Activated CD4-positive, alpha-beta memory T cell treated with anti-CD3 and anti-CD28 coated beads, Interleukin-2, amount 10 ng/mL, durations not matched to agents 7 days and 5 days (primary cell): Measurements from ENCODE around the gene DDC. TPM values are rescaled to one million over a fixed set of nuclear protein-coding genes. Genes with fewer than 3 reads are reported as not detected.

Source experiments
- CTCF ChIA-PET: fragments of 350-600 bp; sonication (Branson Sonifier 250); formaldehyde crosslinking; loops from one replicate; lab custom pipeline; 2021; ENCODE audit warnings: antibody characterized with exemption, inconsistent platforms; lab: Charles Lee
- POLR2A ChIA-PET: fragments of 350-600 bp; sonication (Branson Sonifier 250); formaldehyde crosslinking; loops from one replicate; lab custom pipeline; 2021; ENCODE audit warnings: antibody characterized with exemption; lab: Charles Lee
- DNase-seq: peaks from one replicate; pipeline ENCODE4 v3.0.0-alpha.2; 2020
- H3K27ac Mint-ChIP-seq: one replicate; pipeline ENCODE4 v1.8.0; 2021; ENCODE audit warnings: mild to moderate bottlenecking, mixed read lengths
- H3K27me3 Mint-ChIP-seq: one replicate; pipeline ENCODE4 v1.8.0; 2021; ENCODE audit warnings: mixed read lengths
- H3K36me3 Mint-ChIP-seq: one replicate; pipeline ENCODE4 v1.8.0; 2021; ENCODE audit warnings: low read depth, mixed read lengths
- H3K4me1 Mint-ChIP-seq: one replicate; pipeline ENCODE4 v1.8.0; 2021; ENCODE audit warnings: mixed read lengths
- H3K4me3 Mint-ChIP-seq: one replicate; pipeline ENCODE4 v1.8.0; 2021; ENCODE audit warnings: mild to moderate bottlenecking, mixed read lengths
- H3K9me3 Mint-ChIP-seq: one replicate; pipeline ENCODE4 v1.8.0; 2021; ENCODE audit warnings: mixed read lengths
- total RNA-seq, 2 experiments: library from RNA; stranded (reverse); gene quantifications; one replicate each; pipeline ENCODE4 v1.2.3, GENCODE V29; 2021

The DDC gene
- total RNA-seq, 2 experiments from 2014 or later, result not detected

DNA sequence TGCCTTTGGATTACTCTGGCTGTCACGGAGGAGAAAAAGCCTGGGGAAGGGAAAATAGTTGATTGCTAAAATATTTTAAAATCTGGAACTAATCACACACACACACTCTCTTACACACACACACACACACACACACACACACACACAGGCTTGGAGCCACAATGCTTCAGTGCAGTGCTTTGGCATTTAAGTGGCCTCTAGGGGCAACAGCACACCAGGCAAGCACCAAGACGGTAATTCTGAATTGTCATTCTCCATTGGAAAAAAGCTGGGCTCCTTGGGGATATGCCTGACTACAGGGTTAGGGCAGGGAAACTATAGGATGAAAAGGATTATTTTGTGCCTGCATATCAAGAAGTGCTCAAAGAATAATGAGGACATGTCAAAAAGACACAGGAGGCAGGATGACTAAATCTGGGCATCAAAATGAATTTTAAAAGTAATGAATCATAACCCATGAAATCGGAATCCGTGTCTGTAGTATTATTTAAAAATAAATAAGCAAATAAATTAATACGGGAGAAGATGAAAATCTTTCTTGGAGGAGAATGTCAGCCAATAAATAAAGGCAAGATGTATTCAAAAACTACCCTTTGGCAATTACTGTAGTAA is 30.4 kb upstream of the DDC start:
- Mint-ChIP-seq H3K9me3 (no peaks in the 10 kb centered on the region), H3K4me1 (peaks cover 45% of the 10 kb centered on the region), H3K27ac (peak overlapping the region; percentile 85), H3K36me3 (peaks cover 12% of the 10 kb centered on the region), H3K27me3 (peaks cover 4% of the 10 kb centered on the region), H3K4me3 (no peak overlapping the region)
- ChIA-PET POLR2A (interaction anchor here (1.6 to 3.0 kb wide), 4 partner anchors 12 to 146 kb away, joined by 3 to 15 read pairs (median 9); no protein-coding TSS in a partner anchor), CTCF (interaction anchor here (0.6 to 7.0 kb wide), 10 partner anchors 9 to 149 kb away, joined by 3 to 37 read pairs (median 6); no protein-coding TSS in a partner anchor)
- peak; percentile 39 for DNase-seq

DNA sequence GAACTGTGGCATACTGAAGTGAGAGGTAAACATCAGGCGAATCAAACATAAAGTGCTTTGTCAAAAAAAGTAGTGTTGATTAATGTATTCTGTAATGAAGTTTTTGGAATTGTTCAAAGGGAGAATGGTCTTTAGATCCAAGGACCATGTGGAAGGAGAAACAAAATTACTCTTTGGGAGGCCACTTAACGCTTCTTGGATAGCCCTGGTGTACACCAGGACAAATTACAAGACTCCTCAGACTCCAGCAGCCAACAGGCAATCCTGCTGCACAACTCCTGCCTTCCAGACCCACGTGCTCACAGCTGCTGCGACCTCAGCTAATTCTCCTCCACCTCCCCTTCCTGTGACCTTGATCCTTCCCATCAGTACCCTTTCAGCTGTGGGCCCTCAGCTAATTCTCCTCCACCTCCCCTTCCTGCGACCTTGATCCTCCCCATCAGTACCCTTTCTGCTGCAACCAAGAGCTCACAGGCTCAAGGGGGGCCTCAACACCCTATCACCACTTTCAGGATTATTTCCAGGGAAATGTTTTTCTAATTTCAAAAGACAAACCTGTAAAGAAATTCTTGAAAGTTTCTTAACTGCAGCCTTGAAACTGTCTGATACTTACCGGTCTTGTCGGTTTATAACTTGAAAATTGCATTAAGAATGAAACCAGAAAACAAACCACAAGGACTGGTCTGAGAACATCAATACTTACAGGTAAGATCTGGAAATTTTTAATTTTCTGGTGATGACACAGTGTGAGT is 29.7 kb upstream of the DDC start:
- no peak for DNase-seq
- no peaks in the 10 kb centered on the region for H3K27me3 Mint-ChIP-seq

DNA sequence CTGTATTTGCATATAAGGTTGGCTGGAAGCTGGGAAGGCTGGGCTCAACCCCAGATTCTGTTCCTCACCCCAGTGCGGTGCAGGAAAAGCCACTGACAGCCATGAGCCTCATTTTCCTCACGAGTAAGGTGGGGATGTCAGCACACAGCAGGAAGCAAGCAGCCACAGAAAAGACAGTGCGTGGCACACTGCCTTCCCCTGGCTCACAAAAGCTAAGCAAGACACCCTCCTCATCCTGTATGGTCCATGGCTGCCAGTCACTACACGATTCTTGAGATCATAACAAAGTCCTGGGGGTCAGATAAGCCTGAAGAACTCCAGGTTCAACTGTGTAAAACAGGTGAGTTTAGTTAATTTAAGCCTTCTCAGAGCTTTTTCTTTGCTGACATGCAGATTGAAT is 28.9 kb upstream of the DDC start:
- peak overlapping the region; percentile 85 for H3K27ac Mint-ChIP-seq
- peaks cover 10% of the 10 kb centered on the region for H3K36me3 Mint-ChIP-seq
- H3K4me3 Mint-ChIP-seq, result no peak overlapping the region
- DNase-seq, result peak; percentile 37
- H3K4me1 Mint-ChIP-seq, result peaks cover 47% of the 10 kb centered on the region
- CTCF ChIA-PET, result interaction anchor here (0.9 to 7.0 kb wide), 9 partner anchors 14 to 567 kb away, joined by 3 to 37 read pairs (median 4); no protein-coding TSS in a partner anchor
- no peaks in the 10 kb centered on the region for H3K27me3 Mint-ChIP-seq
- peaks cover 2% of the 10 kb centered on the region for H3K9me3 Mint-ChIP-seq
- POLR2A ChIA-PET, result interaction anchor here (1.9 to 3.0 kb wide), 4 partner anchors 14 to 145 kb away, joined by 5 to 15 read pairs (median 9); no protein-coding TSS in a partner anchor

More for the DNA sequence above, 29.7 kb upstream of the DDC start:
- POLR2A ChIA-PET, result interaction anchor here (1.6 to 3.0 kb wide), 5 partner anchors 13 to 146 kb away, joined by 3 to 15 read pairs (median 6); no protein-coding TSS in a partner anchor
- Mint-ChIP-seq H3K9me3 (peaks cover 2% of the 10 kb centered on the region), H3K4me1 (peaks cover 43% of the 10 kb centered on the region), H3K36me3 (peaks cover 10% of the 10 kb centered on the region), H3K27ac (peak overlapping the region; percentile 85), H3K4me3 (no peak overlapping the region)
- CTCF ChIA-PET, result interaction anchor here (0.9 to 7.0 kb wide), 10 partner anchors 9 to 566 kb away, joined by 3 to 37 read pairs (median 4); no protein-coding TSS in a partner anchor

GRCh38 chr7:50592940-50593339 is 27.7 kb upstream of the DDC start:
- no peaks in the 10 kb centered on the region for H3K27me3 Mint-ChIP-seq
- no peak overlapping the region for H3K4me3 Mint-ChIP-seq
- H3K36me3 Mint-ChIP-seq, result peaks cover 10% of the 10 kb centered on the region
- no peak for DNase-seq
- CTCF ChIA-PET, result interaction anchor here (1.1 to 7.0 kb wide), 2 partner anchors 40 to 125 kb away, joined by 4 to 37 read pairs; no protein-coding TSS in a partner anchor
- peaks cover 2% of the 10 kb centered on the region for H3K9me3 Mint-ChIP-seq
- peaks cover 45% of the 10 kb centered on the region for H3K4me1 Mint-ChIP-seq
- no peak overlapping the region for H3K27ac Mint-ChIP-seq
- POLR2A ChIA-PET, result interaction anchor here (3.0 kb wide), 1 partner anchor 17 kb away, joined by 15 read pairs; no protein-coding TSS in a partner anchor

GRCh38 chr7:50591480-50592438 is 26.6 kb upstream of the DDC start:
- CTCF ChIA-PET, result interaction anchor here (1.6 kb wide), 1 partner anchor 42 kb away, joined by 3 read pairs; no protein-coding TSS in a partner anchor
- Mint-ChIP-seq H3K4me1 (peaks cover 46% of the 10 kb centered on the region), H3K27ac (no peak overlapping the region), H3K4me3 (no peak overlapping the region), H3K9me3 (peaks cover 2% of the 10 kb centered on the region), H3K27me3 (no peaks in the 10 kb centered on the region), H3K36me3 (peaks cover 10% of the 10 kb centered on the region)
- POLR2A ChIA-PET, result no interaction called here
- no peak for DNase-seq

GRCh38 chr7:50591098-50591479 is 25.9 kb upstream of the DDC start:
- ChIA-PET POLR2A (no interaction called here), CTCF (interaction anchor here (1.6 kb wide), 1 partner anchor 43 kb away, joined by 3 read pairs; no protein-coding TSS in a partner anchor)
- no peaks in the 10 kb centered on the region for H3K27me3 Mint-ChIP-seq
- no peak overlapping the region for H3K27ac Mint-ChIP-seq
- no peak for DNase-seq
- peaks cover 2% of the 10 kb centered on the region for H3K9me3 Mint-ChIP-seq
- H3K36me3 Mint-ChIP-seq, result peaks cover 10% of the 10 kb centered on the region
- H3K4me1 Mint-ChIP-seq, result peaks cover 39% of the 10 kb centered on the region
- H3K4me3 Mint-ChIP-seq, result no peak overlapping the region

- no peaks in the 10 kb centered on the region for H3K27me3 Mint-ChIP-seq
- peaks cover 2% of the 10 kb centered on the region for H3K9me3 Mint-ChIP-seq
- peaks cover 33% of the 10 kb centered on the region for H3K4me1 Mint-ChIP-seq
- POLR2A ChIA-PET, result no interaction called here
- peaks cover 10% of the 10 kb centered on the region for H3K36me3 Mint-ChIP-seq
- no peak for DNase-seq
- no peak overlapping the region for H3K27ac Mint-ChIP-seq
- no peak overlapping the region for H3K4me3 Mint-ChIP-seq
- CTCF ChIA-PET, result interaction anchor here (1.4 to 1.6 kb wide), 2 partner anchors 43 to 122 kb away, joined by 3 to 6 read pairs; no protein-coding TSS in a partner anchor
Observed at GRCh38 chr7:50590535-50590934, 25.3 kb upstream of the DDC start.

GRCh38 chr7:50589364-50589763 is 24.2 kb upstream of the DDC start:
- ChIA-PET POLR2A (no interaction called here), CTCF (interaction anchor here (1.2 to 1.4 kb wide), 3 partner anchors 26 to 121 kb away, joined by 3 to 6 read pairs (median 4); no protein-coding TSS in a partner anchor)
- H3K27ac Mint-ChIP-seq, result no peak overlapping the region
- H3K4me1 Mint-ChIP-seq, result peaks cover 22% of the 10 kb centered on the region
- DNase-seq, result no peak
- no peaks in the 10 kb centered on the region for H3K27me3 Mint-ChIP-seq
- H3K36me3 Mint-ChIP-seq, result peaks cover 10% of the 10 kb centered on the region
- peaks cover 2% of the 10 kb centered on the region for H3K9me3 Mint-ChIP-seq
- H3K4me3 Mint-ChIP-seq, result no peak overlapping the region

DNA sequence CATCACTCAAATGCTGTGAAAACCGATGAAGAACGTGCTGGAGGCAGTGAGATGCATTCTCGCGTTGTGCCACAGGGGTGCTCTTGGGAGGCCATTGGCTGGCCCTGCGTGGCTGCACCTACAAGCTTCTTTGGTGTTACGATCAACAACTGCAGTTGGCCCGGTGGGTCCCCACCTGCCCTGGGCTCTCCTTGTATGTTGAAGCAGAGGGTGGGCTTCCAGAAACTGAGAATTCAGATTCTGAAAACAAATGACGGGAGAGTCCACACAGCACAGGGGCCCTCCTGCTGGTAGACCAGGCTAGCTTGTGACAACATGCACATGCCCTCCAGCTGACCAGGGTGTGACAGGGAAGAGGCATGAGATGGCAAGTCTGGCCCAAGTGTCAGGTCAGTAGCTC is 23.7 kb upstream of the DDC start:
- Mint-ChIP-seq H3K4me1 (peaks cover 17% of the 10 kb centered on the region), H3K4me3 (no peak overlapping the region), H3K36me3 (peaks cover 10% of the 10 kb centered on the region), H3K27ac (no peak overlapping the region), H3K9me3 (peaks cover 2% of the 10 kb centered on the region), H3K27me3 (no peaks in the 10 kb centered on the region)
- CTCF ChIA-PET, result interaction anchor here (1.2 to 1.3 kb wide), 3 partner anchors 27 to 49 kb away, joined by 3 to 4 read pairs (median 4); no protein-coding TSS in a partner anchor
- no peak for DNase-seq
- POLR2A ChIA-PET, result no interaction called here

- Mint-ChIP-seq H3K9me3 (peaks cover 10% of the 10 kb centered on the region), H3K27ac (no peak overlapping the region), H3K27me3 (peaks cover 6% of the 10 kb centered on the region), H3K4me3 (no peak overlapping the region), H3K36me3 (peaks cover 9% of the 10 kb centered on the region), H3K4me1 (peaks cover 9% of the 10 kb centered on the region)
- ChIA-PET CTCF (interaction anchor here (1.3 to 1.4 kb wide), 2 partner anchors 46 to 575 kb away, joined by 4 read pairs; no protein-coding TSS in a partner anchor), POLR2A (no interaction called here)
- DNase-seq, result no peak
Observed at GRCh38 chr7:50587737-50588136, 22.5 kb upstream of the DDC start.

DNA sequence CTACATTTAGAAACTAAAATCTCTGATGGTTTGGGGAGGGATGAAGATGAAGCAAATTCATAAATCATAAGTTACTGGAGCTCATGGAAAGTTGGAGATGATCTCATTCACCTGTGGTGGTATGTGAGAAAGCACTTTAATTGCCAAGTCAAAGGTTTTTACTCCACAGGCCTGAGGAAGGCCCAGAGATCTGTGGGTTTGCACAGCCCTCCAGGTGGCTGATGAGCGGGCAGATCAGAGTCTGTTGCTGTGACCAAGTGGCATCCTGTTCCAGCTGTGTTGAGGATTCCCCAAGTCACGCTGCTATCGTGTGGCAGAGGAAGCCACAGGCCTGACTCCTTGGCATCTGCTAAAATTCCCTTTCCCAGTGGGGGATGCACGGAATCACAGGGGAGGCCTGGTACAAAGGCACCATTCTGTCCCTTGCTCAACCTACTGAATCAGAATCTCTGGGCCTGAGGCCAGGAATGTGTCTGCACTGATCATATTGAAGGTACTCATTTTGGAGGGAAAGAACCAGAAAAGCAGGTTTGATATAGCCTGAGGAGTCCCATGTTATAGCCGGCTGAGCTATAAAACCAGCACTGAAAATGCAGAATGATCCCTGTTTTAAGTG is 19.7 kb upstream of the DDC start:
- H3K36me3 Mint-ChIP-seq, result no peaks in the 10 kb centered on the region

More for the DNA sequence above, 19.7 kb upstream of the DDC start:
- ChIA-PET CTCF (no interaction called here), POLR2A (no interaction called here)
- H3K4me1 Mint-ChIP-seq, result peaks cover 9% of the 10 kb centered on the region
- peaks cover 16% of the 10 kb centered on the region for H3K27me3 Mint-ChIP-seq
- DNase-seq, result no peak
- peaks cover 12% of the 10 kb centered on the region for H3K9me3 Mint-ChIP-seq
- H3K27ac Mint-ChIP-seq, result no peak overlapping the region
- no peak overlapping the region for H3K4me3 Mint-ChIP-seq
